GM12892 (cell line): Measurements from ENCODE around the gene FOSL2.

Experiments used
- POLR2A ChIP-seq: IDR thresholded peaks from 2 replicates; pipeline ENCODE4 v1.6.1; 2011; ENCODE audit warnings: low read depth, low read length, control low read depth
- POLR2AphosphoS5 ChIP-seq: IDR thresholded peaks from 2 replicates; pipeline ENCODE4 v1.6.1; 2011; ENCODE audit warnings: low read depth, low read length, control low read depth

DNA sequence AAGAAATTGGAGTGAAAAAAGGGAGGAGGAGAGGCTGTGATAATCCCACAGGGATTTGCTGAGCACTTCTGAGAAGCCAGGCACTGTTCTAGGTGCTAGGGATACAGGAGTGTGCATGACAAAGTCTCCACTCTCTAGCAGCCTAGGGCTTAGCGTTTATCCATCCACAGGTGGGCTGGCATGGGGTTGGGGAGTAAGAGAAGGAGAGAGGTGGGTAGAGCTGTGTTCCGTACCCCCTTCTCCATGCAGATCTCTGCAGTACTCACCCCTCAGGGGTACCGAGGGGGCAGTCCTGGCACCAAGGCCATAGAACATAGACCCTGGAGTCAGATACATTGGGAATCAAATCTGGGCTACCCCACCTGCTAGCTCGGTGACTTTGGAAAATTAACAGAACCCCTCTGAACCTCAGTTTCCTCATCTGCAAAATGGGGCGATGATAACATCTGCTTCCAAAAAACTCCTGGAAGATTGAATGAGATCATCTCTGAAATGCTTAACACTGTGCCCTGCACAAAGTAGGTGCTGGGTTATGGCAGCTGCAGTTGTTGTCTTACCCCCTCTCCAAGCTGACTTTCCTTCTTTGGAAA, 18.6 kb downstream of the FOSL2 start:
- no peak for TF ChIP-seq POLR2AphosphoS5
- no peak for TF ChIP-seq POLR2A
